Psoas muscle (tissue), 8 donors: ENCODE data around the gene PREB. TPM values are rescaled to one million over a fixed set of nuclear protein-coding genes. Genes with fewer than 3 reads are reported as not detected.

ENCODE experiments used
- ATAC-seq, 4 donors: fragments of 200-7000 bp; cut with Tn5 transposase; one replicate each; pipeline ENCODE4 v1.9.1; 2020; ENCODE audit warnings: moderate library complexity in 3 of 4, mild to moderate bottlenecking in 2 of 4
- DNase-seq, 2 donors: peaks; one replicate each; pipeline ENCODE4 v3.0.0-alpha.2; 2020
- H3K27ac ChIP-seq: fragments of 200-600 bp; one replicate; pipeline ENCODE4 v1.8.0; 2022
- H3K27me3 ChIP-seq, 3 donors: fragments of 200-600 bp in 1 of 3; one replicate each; pipeline versions ENCODE4 v1.6.1 to v1.8.0; 2013 to 2022; ENCODE audit warnings: low read length in 2 of 3, mild to moderate bottlenecking in 2 of 3, moderate library complexity in 1 of 3; ENCODE audit not compliant: insufficient read depth in 3 of 3
- H3K36me3 ChIP-seq, 2 donors: fragments of 200-600 bp in 1 of 2; one replicate each; pipeline versions ENCODE4 v1.6.1 to v1.8.0; 2013 to 2022; ENCODE audit warnings: low read depth in 1 of 2, mild to moderate bottlenecking in 1 of 2, moderate library complexity in 1 of 2; ENCODE audit not compliant: insufficient read depth in 1 of 2
- H3K4me1 ChIP-seq: fragments of 200-600 bp; one replicate; pipeline ENCODE4 v1.8.0; 2022
- H3K4me3 ChIP-seq: fragments of 200-600 bp; one replicate; pipeline ENCODE4 v1.8.0; 2022; ENCODE audit warnings: mild to moderate bottlenecking
- H3K9me3 ChIP-seq: fragments of 200-600 bp; one replicate; pipeline ENCODE4 v1.8.0; 2022
- WGBS, 3 donors: extraction: QIAGEN DNeasy Blood & Tissue Kit; methylation state at CpG; one replicate each; pipeline versions ENCODE4 v1.1.6 to v1.1.7; 2013; 5-methylcytosine and 5-hydroxymethylcytosine counted together
- intact Hi-C, 2 donors: fragments of 100-400 bp; cut with DNase I; formaldehyde crosslinking; loops; one replicate each; pipeline versions ENCODE4 v1.11.0 to v1.14.2; 2022
- polyA plus RNA-seq, 3 donors: library from polyadenylated mRNA; stranded (reverse); fragments of 200-250 nt; gene quantifications; one replicate each; pipeline ENCODE4 v1.2.3, GENCODE V29; 2013
- total RNA-seq, 4 donors: library from RNA; stranded (reverse); fragmentation: NEBNext Ultra II Directional in 2 of 4; extraction: Animal tissue kit (Norgen Biotek cat#: 25700) in 2 of 4; gene quantifications; one replicate each; pipeline versions ENCODE4 v1.2.1 to v1.2.4, GENCODE V29; 2021 to 2023
- TF ChIP-seq, protein P1 (sequence below): fragments of 200-600 bp; IDR thresholded peaks from one replicate; pipeline ENCODE4 v1.8.0; 2022; ENCODE audit warnings: antibody characterized with exemption
- donor health status: healthy with polysubstance abuse.
- donor health status: DM: no; HTN: no; CAD: no; lungs with moderate emphysema.
- donor health status: Bipolar disorder and iron deficiency.
- donor health status: healthy.
- donor health status: DM: yes; HTN: yes; CAD: no.
- donor health status: DM: no; HTN: no; CAD: no.
- donor health status: DM: no; HTN: no; CAD: no.
- donor health status: DM: yes; HTN: yes; CAD: no.

The PREB gene
- total and polyA plus RNA-seq, 7 donors = 57.4 to 206 (median 125) TPM

DNA sequence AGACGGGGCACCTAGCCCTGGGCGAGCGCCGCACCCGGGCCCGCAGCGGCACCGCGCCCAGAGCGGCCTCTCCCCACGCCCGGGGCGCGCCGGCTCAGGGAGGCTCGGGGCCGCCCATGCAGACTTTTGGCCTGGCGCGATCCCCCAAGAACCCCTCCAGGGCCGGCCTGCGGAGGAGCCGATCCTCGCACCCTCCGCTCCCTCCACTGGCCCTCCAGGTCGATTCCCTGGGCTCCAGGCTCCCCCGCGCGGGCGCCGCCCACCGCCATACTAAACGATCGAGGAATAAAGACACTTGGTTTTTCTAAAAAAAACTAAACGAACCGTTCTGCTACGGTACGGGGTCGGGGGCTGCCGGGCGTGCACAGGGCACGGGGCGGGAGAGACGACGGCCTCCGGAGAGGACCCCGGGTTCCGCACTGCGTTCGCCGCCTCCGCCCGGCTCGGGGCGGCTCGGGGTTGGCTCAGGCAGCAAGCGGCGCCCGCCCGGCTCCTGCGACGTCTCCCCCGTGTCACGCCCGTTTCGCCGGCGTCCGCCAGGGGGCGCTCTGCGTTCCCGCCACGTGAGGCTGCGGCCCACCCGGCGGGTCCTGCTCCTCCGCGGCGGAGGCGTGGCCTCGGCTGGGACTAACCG is 48.2 kb downstream of the PREB start:
- TF ChIP-seq, protein P1, sequence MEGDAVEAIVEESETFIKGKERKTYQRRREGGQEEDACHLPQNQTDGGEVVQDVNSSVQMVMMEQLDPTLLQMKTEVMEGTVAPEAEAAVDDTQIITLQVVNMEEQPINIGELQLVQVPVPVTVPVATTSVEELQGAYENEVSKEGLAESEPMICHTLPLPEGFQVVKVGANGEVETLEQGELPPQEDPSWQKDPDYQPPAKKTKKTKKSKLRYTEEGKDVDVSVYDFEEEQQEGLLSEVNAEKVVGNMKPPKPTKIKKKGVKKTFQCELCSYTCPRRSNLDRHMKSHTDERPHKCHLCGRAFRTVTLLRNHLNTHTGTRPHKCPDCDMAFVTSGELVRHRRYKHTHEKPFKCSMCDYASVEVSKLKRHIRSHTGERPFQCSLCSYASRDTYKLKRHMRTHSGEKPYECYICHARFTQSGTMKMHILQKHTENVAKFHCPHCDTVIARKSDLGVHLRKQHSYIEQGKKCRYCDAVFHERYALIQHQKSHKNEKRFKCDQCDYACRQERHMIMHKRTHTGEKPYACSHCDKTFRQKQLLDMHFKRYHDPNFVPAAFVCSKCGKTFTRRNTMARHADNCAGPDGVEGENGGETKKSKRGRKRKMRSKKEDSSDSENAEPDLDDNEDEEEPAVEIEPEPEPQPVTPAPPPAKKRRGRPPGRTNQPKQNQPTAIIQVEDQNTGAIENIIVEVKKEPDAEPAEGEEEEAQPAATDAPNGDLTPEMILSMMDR = peak; percentile 94
- WGBS, 3 donors = 0 to 1% (median 1%) methylated on average over 41 to 81 of the region's 81 CpGs
- H3K4me1 ChIP-seq = peaks cover 24% of the 10 kb centered on the region
- no peaks in the 10 kb centered on the region for H3K9me3 ChIP-seq
- DNase-seq (peak; percentile 96 to 98), ATAC-seq (peak; percentile 87 to 92 (median 89))
- intact Hi-C loops = loop anchor here (2.0 to 5.0 kb wide), 2 partner anchors 124 to 125 kb away; no protein-coding TSS in a partner anchor
- H3K27me3 ChIP-seq = no peaks in the 10 kb centered on the region
- peak overlapping the region; percentile 70 for H3K4me3 ChIP-seq
- H3K27ac ChIP-seq = peak overlapping the region; percentile 84
- H3K36me3 ChIP-seq = no peaks in the 10 kb centered on the region

DNA sequence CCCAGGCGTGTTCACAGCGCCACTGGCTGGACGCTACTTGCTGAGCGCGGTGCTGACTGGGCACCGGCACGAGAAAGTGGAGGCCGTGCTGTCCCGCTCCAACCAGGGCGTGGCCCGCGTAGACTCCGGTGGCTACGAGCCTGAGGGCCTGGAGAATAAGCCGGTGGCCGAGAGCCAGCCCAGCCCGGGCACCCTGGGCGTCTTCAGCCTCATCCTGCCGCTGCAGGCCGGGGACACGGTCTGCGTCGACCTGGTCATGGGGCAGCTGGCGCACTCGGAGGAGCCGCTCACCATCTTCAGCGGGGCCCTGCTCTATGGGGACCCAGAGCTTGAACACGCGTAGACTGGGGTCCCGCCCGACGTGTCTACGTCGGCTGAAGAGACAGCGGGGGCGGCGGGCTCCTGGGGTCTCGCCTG is 48.8 kb downstream of the PREB start:
- TF ChIP-seq, protein P1 = peak; percentile 49
- 1 to 4% (median 2%) methylated on average over 24 to 38 of the region's 38 CpGs for WGBS, 3 donors
- Histone ChIP-seq H3K4me3 (peak overlapping the region; percentile 70), H3K27ac (peak overlapping the region; percentile 84), H3K4me1 (peaks cover 24% of the 10 kb centered on the region), H3K36me3 (no peaks in the 10 kb centered on the region), H3K9me3 (no peaks in the 10 kb centered on the region), H3K27me3 (no peaks in the 10 kb centered on the region)
- intact Hi-C loops = loop anchor here (2.0 to 5.0 kb wide), 2 partner anchors 123 to 125 kb away; no protein-coding TSS in a partner anchor
- peak; percentile 49 to 71 (median 68) for ATAC-seq
- DNase-seq = peak; percentile 81 to 91

GRCh38 chr2:27085062-27085672 is 49.3 kb downstream of the PREB start:
- peaks cover 24% of the 10 kb centered on the region for H3K4me1 ChIP-seq
- H3K27me3 ChIP-seq = no peaks in the 10 kb centered on the region
- intact Hi-C loops = loop anchor here in 1 of 2 donors (5.0 kb wide), 1 partner anchor 123 kb away; no protein-coding TSS in a partner anchor
- DNase-seq (peak in 1 of 2 donors; percentile 54), ATAC-seq (no peak)
- TF ChIP-seq, protein P1 = no peak
- peak overlapping the region; percentile 84 for H3K27ac ChIP-seq
- no peaks in the 10 kb centered on the region for H3K36me3 ChIP-seq
- peak overlapping the region; percentile 70 for H3K4me3 ChIP-seq
- WGBS, 3 donors = 54 to 64% (median 55%) methylated on average over 10 of the region's 10 CpGs
- no peaks in the 10 kb centered on the region for H3K9me3 ChIP-seq

- TF ChIP-seq, protein P1 = no peak
- ATAC-seq (no peak), DNase-seq (peak in 1 of 2 donors; percentile 50)
- Histone ChIP-seq H3K27me3 (no peaks in the 10 kb centered on the region), H3K9me3 (no peaks in the 10 kb centered on the region), H3K27ac (no peak overlapping the region), H3K4me1 (peaks cover 24% of the 10 kb centered on the region), H3K4me3 (no peak overlapping the region), H3K36me3 (no peaks in the 10 kb centered on the region)
- intact Hi-C loops = loop anchor here in 1 of 2 donors (5.0 kb wide), 2 partner anchors 47 to 122 kb away; no protein-coding TSS in a partner anchor
- 77 to 89% (median 84%) methylated on average over 6 of the region's 6 CpGs for WGBS, 3 donors
These were observed 50.0 kb downstream of the PREB start for GRCh38 chr2:27084297-27085061.
